GM15510 (cell line): Measurements from ENCODE around the gene MYO9B.

ENCODE experiments used
- POLR2A ChIP-seq: IDR thresholded peaks from 3 replicates; pipeline ENCODE4 v1.6.1; 2011; ENCODE audit warnings: borderline replicate concordance; ENCODE audit not compliant: insufficient read length; ENCODE audit errors: extremely low read depth

Gene MYO9B

DNA sequence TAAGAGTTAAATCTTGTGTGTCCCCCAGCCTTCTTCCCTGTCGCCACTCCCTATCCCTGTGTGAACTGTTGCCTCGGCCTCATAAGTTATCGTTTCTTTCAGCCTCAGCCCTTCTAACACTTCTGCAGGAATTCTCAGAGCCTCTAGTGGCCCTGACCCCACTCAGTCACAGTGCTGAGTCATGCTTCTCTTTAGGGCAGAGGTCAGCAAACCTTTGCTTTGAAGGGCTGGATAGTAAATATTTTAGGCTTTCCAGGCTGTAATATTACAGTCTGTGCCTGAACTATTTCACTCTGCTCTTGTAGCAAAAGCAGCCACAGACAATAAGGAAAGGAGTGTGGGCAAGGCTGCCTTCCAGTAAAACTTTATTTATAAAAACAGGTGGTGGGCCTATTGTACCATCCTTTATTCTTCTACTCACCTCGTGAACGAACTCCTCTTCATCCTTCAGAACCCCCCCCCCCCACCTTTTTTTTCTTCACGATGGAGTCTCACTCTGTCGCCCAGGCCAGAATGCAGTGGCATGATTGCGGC, 22.1 kb downstream of the MYO9B start:
- TF ChIP-seq POLR2A: no peak

DNA sequence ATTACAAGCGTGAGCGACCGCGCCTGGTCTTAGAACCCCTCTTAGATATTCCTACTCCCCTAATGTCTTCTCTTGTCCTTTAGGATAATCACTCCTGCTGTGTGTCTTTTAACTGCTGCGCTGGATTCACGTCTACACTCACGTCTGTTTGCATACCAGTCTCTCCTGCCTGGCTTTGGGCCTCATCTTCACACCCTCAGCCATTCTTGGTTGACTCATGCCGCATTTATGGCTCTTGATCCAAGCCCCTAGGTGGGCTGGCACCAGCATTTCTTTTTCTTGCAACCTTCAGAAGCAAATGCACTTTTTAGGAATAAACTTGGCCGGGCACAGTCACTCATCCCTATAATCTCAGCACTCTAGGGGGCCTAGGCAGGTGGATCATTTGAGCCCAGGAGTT, 22.7 kb downstream of the MYO9B start:
- TF ChIP-seq POLR2A: no peak

DNA sequence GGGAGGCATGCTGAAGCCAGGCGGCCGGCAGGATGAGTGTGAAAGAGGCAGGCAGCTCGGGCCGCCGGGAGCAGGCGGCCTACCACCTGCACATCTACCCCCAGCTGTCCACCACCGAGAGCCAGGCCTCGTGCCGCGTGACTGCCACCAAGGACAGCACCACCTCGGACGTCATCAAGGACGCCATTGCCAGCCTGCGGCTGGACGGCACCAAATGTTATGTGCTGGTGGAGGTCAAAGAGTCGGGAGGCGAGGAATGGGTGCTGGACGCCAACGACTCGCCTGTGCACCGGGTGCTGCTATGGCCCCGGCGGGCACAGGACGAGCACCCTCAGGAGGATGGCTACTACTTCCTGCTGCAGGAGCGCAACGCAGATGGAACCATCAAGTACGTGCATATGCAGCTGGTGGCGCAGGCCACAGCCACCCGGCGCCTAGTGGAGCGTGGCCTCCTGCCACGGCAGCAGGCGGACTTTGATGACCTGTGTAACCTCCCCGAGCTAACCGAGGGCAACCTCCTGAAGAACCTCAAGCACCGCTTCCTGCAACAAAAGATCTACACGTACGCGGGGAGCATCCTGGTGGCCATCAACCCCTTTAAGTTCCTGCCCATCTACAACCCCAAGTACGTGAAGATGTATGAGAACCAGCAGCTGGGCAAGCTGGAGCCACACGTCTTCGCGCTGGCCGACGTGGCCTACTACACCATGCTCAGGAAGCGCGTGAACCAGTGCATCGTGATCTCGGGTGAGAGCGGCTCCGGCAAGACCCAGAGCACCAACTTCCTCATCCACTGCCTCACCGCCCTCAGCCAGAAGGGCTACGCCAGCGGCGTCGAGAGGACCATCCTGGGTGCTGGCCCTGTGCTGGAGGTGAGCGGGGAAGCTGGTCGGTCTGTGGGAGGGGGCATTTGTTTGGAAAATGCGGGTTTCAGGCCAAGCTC, 26.4 kb downstream of the MYO9B start:
- no peak for TF ChIP-seq POLR2A

DNA sequence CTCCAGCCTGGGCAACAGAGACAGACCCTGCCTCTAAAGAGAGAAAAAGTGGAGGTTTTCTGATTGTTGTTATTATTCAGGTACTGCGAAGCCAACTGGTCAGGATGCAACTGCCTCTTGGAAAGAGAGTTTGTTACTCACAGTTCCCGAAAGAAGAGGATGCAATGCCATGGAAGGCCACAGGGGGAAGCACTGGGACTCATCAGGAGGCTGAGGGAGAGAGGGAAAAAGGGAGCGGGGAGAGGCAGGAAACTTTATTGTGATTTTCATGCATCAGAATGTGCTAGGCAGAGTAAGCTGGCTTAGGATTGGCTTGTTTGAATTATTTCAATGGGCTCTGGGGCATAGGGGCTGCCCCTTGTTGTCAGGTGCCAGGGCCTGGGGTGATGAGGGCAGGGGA, 27.6 kb downstream of the MYO9B start:
- no peak for TF ChIP-seq POLR2A

DNA sequence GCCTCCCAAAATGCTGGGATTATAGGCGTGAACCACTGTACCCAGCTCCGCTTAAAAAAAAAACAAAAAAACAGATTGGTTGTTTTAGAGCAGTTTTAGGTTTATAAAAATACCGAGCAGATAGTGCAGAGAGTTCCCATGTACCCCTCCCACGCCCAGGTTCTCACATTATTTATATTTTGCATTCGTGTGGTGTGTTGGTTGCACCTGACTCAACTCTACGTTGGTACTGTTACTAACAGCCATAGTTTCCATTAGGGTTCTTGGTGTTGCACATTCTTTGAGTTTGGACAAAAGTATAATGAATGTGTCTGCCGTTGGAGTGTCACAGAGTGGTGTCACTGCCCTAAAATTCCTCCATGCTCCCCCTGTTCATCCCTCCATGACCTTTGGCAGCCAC, 29.1 kb downstream of the MYO9B start:
- no peak for TF ChIP-seq POLR2A

DNA sequence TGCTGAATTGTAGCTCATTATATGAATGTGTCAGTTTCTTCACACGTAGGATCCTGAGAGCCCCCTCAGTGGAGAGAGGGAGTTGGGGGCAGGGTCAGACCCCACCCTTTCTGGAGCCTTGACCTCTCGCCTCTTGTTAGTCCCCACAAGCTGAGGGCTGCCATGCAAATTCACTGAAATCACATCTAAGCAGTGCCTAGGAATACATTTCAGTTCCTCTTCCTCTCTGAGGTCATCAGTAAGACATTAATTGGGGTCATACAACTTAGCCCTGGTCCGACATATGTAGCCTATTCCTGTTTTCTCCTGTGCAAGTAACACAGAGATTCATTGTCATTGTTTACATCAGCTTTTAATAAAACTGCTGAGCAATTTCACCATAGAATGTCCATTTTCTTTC, 30.0 kb downstream of the MYO9B start:
- no peak for TF ChIP-seq POLR2A

DNA sequence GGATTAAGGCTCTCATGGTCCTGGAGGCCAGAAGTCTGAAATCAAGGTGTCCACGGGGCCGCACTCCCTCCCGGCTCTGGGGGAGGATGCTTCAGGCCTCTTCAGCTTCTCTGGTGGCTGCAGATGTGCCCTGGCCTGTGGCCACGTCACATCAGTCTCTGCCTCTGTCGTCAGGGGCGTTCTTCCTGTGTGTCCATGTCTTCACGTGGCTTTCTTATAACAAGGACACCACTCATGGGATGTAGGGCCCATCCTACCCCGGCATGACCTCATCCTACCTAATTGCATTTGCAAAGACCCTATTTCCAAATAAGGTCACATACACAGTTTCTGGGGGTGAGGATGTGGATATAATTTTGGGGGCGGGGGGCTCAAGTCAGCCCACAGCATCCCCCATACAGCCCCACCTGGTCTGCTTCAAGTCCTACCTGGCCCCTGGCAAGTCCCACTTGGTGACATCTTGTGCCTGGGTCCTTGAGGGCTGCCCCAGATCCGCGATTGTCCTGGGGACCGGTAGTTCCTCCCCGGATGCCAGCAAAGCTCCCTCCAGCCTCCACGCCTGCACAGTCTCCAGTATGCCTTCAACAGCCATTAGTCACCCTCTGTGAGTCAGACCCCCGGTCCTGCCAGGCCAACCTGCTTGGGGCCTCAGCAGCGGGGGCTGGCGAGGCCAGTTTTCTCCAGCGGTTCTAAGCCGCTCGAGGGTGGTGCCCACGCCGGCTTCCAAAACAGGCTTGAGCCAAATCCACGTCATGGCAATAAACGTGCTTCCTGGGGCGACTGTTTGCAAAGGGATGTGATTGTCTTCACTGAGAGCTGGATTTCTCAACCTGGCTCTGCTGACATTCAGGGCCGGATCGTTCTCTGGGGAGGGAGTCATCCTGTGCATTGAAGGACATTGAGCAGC, 32.2 kb downstream of the MYO9B start:
- no peak for TF ChIP-seq POLR2A

DNA sequence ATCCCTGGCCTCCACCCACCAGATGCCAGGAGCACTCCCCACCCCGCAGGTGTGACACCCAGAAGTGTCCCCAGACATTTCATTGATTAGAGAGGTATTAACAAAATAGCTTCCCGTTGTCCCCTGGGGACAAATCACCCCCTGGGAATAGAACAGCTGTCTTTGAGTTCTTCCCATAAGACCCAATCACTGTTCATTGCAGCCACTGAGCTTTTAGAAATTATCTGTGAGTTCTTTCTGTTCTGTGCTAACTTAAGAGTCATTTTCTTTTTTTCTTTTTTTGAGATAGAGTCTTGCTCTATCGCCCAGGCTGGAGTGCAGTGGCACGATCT, 32.8 kb downstream of the MYO9B start:
- TF ChIP-seq POLR2A: no peak

DNA sequence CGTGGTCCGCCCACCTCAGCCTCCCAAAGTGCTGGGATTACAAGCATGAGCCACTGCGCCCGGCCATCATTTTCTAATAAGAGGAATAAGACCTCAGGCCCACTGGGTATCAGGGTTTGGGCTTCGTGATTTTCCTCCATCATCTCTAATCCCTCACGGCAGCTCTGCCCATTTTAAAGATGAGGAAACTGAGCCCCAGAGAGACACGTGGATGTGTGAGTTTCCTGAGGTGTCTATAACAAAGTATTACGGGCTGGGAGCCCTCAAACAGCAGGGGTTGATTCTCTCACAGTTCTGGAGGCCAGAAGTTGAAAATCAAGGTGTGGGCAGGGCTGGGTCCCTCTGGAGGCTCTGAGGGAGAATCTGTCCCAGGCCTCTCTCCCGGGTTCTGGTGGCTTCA, 33.7 kb downstream of the MYO9B start:
- TF ChIP-seq POLR2A: no peak

DNA sequence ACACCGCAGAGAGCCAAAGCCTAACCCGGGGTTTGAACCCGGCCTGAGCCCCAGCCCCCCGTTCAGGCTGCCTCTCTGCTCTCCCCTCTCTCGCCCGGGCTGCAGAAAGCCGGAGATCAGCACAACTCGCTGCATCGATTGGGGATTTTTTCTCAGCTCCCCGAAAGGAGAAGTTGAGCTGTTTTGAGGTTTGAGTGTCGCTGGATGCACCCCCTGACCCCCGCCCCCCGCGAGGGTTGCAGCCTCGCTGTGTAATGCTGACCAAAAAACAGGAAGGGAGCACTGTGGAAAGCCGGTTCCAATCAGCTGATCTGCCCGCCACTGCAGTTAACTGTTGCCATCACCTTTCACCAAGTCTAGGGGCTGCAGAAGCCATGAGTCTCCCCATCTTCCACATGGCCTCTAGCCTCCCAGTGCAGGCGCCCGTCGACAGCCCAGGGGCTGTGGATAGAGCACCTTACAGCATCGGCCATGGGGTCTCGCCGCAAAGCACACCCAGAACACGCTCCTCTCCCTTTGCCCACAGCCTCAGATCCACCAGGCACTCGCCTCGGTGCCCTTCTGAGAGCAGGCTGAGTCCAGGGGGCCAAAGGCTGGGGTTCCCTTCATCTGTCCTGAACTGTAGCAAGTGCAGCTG, 34.5 kb downstream of the MYO9B start:
- TF ChIP-seq POLR2A: no peak

DNA sequence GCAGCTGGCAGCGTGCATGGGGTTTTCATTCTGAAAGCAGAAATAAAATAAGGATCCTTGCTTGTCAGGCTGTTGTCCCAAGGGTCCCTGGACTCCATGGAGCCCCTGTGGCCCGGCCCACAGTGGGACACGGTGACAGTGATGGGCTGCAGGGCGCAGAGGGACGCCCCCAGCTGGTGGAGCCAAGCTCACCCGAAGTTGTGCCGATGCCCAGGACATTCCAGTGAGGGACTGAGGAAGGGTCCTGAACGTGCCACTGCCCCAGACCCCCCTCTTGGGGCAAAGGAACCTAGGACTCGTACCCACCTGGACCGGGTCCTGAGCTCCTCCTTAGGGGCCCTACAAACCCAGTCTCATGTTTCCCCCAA, 35.0 kb downstream of the MYO9B start:
- no peak for TF ChIP-seq POLR2A

DNA sequence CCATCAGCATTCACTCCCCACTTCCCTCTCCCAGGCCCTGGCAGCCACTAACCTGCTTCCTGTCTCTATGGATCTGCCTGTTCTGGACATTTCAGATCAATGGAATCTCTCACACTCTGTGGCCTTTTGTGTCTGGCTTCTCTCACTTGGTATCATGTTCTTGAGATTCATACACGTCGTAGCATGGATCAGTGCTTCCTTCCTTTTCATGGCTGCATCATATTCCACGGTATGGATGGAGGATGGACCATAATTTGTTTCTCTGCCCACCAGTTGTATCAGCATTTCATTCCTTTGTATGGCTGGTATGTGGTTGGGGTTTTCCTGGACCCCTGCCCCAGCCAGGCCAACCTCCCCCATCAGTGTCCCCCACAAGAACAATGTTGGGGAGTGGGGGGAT, 36.2 kb downstream of the MYO9B start:
- TF ChIP-seq POLR2A: no peak

DNA sequence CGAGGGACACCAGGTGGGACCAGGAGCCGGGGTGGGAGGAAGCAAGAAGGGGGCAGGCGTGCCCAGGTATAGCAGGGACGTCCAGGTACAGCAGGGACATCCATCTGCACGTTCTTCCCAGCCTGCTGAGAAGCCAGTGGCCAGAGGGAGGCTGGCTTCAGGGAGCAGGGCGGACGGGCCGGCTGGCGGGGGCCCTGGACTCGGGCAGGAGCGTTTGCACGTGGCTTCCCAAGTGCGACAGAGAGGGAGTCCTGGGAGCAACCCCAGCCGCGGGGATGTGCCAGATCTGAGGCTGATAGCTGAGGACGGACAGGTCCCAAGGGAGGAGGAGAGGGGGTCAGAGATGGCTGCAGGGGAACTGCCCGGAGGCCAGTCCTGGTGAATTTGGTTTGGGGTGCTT, 36.7 kb downstream of the MYO9B start:
- TF ChIP-seq POLR2A: no peak

DNA sequence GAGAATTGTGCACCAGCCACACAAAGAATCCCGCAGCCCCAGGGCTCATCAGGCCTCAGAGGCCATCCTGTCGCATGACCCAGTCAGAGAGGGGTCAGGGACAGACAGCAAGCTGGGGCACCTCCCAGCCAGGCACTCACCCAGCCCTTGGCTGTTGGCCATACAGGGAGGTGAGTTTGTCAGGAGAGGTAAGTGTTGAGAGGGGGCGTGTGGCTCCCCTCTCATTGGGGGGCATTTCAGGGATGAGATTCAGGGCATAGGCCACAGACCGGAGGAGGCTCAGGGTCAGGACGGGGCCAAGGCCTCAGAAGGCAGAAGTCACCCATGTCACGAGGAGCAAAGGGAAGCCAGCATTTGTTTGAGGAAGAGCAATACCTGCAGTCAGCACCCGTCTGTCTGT, 37.1 kb downstream of the MYO9B start:
- no peak for TF ChIP-seq POLR2A

DNA sequence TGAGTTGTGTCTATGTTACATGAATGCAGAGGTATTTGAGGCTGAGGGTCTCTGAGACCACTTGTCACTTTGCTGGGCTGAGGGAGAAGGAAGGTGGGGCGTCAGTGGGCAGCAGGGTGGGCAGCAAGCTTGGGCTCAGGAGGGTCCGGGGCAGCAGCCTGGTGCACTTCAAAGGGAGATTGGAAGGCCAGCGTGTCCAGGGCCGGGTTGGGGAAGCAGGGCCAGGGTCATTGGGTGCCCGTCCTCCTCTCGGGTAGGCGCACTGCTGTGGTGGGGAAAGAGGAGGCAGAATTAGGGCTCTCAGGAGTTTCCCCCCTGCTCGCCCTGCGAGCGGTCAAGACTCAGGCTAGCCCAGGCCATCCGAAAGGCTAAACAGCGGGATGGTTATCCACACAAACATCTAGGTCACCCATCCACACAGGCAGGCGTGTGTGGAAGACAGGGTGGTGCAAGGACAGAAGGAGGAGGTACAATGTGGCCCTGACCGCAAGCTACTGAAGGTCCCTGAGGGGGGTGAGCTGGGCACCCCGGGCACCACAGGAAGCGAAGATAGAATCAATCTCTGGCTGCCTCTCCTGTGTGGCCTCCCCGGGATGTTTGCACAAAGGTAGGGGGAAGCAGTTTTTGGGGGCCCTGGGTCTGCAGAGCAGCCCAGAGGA, 37.7 kb downstream of the MYO9B start:
- TF ChIP-seq POLR2A: no peak

DNA sequence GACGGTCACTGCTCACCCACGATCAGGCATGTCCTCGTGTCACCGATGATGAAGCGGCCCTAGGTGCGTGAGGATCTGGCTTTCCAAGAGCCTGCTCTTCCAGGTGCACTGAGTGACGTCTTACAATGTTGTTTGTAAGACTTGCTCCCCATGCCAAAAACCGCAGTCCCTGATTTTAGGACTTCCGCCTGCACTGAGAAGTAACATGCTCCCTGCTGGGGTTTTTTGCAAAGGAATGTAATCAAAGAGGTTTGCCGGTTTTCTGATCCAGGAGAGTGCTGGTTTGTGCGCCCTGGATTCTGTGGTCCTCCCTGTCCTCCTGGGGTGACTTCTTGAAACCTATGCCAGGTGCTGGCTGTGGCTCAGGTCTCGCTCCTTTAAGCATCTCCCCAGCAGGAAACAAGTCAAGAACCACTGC, 38.8 kb downstream of the MYO9B start:
- TF ChIP-seq POLR2A: no peak
